Measurements from ENCODE around the gene ZNF500.

Gene ZNF500

DNA sequence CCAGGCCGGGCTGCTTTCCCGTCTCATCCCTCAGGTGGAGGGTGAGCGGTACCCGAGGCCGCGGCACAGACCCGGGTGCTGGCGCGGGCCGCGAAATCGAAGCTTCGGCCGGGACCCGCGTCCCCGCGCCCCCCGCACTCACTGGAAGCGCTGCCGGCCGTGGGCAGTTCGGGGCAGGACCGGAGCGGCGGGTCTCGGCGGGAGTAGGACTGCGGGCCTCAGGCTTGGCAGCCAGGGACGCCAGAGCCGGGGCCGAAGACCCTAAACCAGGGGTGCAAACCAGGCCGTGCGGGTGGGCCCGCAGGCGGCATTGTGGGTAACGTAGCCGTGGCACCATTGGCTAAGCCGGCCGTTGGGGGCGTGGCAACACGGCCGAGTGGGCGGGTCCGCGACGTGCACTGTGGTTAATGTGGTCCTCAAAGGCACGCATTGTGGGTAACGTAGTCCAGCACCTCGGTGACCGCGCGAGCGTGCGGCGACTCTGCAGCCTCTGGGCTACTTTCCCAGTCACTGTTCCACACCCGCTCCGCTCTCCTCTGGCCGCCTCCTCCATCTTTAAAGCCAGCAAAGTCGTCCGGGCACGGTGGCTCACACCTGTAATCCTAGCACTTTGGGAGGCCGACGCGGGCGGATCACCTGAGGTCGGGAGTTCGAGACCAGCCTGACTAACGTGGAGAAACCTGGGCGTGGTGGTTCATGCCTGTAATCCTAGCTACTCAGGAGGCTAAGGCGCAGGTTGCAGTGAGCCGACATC is at the start of gene ZNF500:
TSS of gene ZNF500 (minus strand) at position 288 of the 754 bp plus-strand sequence. CDS start 1,184 bp downstream, outside the sequence.
- peak; percentile 94 for DNase-seq (ENCODE audit: low read depth, low spot score)

DNA sequence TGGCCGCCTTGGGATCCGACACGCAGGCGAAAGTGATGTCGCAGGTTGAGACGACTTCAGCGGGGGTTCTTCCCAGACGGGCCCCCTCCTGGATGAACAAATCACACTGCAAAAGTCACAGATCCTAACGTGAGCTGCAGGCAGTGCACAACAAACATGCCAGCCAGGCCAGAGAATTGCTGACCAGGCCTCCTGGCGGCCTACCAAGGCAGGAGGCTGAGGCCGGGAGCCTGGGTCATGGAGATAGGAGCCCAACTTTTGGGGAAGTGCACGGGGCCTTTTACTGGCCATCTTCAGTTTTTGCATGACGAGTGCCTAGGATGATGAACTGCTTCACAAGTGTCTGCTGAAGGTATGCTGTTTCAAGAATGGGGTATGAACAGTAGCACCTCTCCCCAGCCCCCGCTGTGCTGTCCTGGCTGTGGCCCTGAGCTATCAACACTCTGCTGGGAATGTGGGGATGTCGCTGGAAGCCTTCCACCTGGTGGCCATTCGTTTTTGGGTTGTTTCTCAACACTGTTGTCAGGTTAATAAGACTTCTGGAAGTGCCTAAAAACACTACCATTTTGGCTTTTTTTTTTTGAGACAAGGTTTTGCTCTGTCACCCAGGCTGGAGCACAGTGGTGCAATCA is 47.7 kb upstream of the ZNF500 start:
- DNase-seq (ENCODE audit: low read depth, low spot score) = no peak

DNA sequence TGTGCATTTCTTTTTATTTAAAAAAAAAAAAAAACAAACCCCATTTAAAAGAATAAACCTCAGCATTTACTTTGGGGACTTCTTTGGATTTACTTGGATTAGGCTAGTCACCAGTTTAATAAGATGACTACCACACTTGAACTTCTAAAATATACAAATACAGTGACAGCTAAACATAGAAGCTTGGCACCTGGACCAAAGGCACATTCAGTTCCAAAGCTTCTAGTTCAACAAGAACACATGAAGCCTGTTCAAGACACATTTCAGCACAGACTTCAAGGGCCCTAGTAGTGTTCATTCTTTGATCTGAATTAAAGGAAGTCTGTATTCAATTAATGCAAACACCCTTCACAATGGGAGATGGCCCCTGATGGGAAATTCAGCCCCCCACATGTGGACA is 47.1 kb upstream of the ZNF500 start:
- no peak for DNase-seq (ENCODE audit: low read depth, low spot score)

DNA sequence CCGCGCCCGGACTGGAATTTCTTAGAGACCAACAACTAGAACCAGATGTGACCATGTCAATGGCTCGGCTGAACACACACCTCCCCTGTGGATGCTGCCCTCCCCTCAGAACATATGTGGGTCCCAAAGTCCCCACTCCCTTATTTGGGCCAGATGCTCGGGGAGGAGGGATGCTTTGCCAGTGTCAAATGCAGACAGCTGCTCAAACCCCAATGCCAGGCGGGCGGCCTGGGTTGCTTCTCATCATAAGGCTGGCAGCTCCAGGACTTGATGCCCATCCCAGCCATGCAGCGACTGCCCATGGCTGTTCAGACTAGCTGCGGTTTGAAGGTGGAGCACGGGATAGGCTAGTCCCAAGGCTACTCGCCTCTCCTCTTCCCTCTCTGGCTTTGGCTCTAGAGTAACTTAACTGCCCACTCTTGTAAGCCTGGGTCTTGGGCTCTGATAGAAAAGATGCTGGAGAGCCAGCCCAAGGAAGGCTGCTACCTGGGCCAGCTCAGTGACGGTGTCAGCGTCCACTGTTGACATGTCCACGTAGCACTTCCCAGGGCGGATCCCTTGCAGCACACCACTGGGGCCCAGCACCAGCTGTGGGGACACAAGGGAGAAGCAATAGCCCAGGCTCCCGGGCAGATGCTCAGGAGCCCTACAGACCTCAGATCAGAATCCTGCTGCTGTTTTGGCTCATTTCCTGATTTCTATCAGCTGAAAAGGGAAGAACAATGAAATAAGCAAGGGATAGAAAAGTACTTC is 46.5 kb upstream of the ZNF500 start:
- no peak for DNase-seq (ENCODE audit: low read depth, low spot score)

DNA sequence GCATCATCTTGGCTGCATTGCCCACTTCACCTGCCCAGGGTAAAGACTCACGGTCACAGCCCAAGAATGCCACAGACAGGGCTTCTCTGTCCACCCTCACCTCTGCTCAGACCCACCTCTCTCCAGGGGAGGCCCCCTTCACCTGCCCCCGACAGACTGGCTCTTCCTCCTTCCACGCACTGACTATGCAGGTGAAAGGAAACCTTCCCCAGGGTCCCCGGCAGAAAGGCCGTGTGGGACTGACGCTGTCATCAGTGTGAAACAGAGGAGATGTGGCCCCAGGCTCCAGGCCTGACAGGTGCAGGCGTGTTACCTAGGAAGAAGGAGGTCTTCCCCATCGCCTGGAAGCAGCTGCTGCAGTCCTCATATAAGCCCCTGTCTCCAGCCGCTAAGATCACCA is 44.8 kb upstream of the ZNF500 start:
- DNase-seq (ENCODE audit: low read depth, low spot score) = no peak

DNA sequence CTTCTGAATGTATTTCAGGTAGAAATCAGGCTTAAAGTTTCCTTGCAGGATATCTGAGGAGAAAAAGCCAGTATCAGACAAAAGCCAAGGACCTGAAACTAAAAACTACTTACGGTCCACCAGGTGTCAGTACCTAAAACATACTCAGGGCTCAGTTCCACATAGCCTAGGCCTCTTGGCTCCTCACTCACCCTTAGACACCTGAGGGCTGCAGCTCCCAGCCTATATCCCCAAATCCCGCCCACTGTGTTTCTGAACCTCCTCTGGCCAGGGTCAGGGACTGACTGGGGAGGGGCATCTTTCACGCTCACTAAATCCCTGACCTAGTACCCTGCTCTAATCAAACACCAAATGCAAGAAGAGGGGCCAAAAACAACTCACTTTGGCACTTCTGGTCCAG is 44.3 kb upstream of the ZNF500 start:
- DNase-seq (ENCODE audit: low read depth, low spot score) = no peak

DNA sequence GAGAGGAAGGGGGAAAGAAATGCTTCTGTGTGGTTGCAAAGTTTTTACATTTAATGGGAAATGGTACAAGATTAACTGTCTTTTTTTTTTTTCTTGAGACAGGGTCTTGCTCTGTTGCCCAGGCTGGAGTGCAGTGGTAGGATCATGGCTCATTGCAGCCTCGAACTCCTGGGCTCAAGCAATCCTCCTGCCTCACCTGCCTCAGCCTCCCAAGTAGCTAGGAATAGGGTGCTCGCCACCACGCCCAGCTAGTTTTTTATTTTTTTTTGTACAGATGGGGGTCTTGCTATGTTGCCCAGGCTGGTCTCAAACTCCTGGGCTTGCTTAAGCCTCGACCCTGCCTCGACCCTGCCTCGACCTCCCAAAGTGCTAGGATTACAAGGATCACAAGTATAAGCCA is 39.3 kb upstream of the ZNF500 start:
- DNase-seq (ENCODE audit: low read depth, low spot score) = no peak

DNA sequence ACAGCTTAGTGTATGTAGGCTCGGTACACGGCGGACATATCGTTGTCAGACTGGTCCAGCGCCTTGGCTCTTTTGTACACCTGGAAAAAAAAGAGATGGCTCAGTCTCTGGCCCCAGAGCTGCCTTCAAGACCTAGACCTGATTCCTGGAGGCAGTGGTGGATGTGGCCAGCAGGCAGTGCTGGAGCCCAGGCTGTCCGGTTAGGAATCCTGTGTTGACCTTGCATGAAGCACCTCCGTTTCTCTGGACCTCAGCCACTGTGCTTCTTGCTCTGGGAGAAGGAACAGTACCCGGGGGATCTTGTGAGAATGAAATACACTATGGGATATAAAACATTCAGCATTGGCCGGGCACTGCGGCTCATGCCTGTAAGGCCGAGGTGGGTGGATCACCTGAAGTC is 38.3 kb upstream of the ZNF500 start:
- DNase-seq (ENCODE audit: low read depth, low spot score) = no peak

DNA sequence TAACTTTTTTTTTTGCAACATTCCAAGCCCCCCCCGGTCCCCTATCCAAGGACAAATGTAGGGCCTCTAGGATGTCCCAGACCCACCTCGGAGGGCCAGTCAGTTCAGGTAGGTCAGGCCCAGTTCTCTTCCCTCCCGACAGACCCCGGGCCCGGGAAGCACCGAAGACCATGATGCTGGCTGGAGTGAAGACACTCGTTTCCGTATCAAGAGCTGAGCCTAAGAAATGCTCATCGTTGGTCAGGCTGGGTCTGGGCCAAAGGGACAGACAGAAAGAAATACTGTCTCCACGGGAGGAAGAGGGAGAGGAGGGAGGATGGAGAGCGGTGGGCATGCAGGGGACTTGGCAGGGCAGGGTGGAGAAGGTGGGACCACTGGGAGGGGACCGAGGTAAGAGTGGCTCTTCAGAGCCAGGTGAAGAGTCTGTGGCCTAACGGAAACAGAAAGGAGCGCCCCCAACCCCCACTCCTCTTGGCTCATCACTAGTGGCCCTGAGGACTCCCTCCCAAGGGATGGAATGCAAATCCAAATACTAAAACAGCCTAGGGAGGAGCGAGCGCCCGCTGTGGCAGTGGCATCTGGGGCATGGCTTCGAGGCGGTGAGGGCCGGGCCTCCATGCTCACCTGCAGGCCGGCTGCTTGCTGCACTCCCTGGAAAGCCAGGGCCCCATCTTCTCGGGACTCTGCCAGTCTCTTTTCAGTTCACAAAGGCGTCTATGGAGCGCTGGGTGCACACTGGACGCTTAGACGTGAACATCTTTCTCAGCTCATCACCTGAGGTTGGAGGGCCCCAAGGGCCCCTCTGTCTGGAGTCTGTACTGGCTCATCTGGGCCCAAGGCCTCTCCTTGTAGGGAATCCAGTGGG is 37.2 kb upstream of the ZNF500 start:
- no peak for DNase-seq (ENCODE audit: low read depth, low spot score)

DNA sequence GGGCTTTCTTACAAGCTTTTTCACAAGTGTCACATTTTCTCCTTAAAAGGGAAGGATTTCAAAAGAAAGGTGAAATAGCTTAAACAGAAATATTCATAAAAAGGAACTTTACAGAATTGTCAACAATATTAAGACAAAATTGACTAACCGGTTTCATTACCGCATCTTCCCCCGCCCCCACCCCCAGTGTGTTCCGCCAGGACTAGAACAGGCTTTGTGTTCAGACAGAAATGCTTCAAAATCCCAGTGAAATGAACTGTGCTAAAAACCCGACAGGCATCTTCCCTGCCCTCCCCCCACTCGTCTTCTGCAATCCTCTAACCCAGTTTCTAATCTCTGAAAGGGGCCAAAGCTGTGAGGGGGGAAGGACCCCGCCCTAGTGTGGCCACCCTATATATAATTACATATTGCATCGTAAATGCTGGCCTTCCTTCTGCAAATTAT is 36.5 kb upstream of the ZNF500 start:
- no peak for DNase-seq (ENCODE audit: low read depth, low spot score)

DNA sequence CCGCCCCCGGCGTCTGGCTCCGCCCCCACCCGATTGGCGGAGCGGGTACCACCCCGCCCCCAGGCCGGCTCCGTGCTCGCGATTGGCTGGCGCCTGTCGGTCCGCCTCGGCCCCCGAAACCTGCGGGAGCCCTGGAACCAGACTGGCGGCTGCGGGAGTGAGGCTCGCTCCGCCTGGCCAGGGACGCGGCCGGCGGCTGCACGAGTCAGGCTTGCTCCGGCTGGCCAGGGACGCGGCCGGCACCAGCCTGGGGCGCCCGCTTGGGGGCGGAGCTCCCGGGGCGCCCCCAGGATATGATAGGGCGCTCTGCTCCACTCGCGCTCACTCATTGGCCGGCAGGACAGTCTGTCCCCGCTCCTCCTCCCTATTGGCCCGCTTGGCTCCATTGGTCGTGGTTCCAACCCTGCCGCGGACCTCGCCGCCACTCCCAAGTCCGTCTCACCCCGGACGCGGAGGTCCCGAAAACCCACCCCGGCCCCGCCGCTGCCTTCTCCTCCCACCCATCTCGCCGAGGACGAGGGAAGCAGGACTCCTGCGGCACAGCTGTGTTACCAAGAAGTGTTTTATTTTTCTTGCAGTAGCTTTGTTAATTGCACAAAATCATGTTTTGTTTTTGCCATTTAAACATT is 35.8 kb upstream of the ZNF500 start:
- DNase-seq (ENCODE audit: low read depth, low spot score) = peak; percentile 70

DNA sequence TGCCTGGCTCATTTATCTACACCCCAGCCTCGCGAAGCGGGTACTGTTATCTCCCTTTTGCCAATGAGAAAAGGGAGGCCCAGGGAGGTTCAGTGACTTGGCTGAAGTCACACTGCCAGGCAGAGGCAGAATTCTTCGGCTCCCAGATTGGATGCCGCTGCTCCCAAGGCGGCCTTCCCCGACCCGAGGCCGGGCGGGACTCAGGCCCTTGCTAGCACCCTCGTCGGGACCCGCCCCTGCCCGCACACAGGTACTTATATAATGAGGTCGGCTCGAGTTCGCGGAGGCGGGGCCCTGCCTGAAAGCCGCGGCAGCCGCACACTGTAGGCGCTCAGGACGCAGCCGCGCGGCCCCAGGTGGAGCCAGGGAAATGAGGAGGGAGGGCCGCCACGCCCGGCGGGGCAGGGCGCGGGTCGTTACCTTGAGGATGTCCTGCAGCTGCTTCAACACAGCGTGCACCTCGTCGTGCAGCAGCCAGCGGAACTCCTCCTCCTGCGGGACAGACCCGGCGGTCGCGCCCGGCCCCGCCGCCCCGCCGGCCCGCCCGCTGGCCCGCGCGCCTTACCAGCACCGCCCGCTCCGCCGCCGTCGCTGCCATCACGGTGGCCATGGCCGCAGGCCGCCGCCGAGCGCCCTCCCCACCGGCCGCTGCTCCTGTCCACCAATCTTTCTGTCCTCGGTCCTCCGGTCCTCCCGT is 35.1 kb upstream of the ZNF500 start, which contains the start of gene ROGDI:
TSS of gene ROGDI (minus strand) at position 672 of the 697 bp plus-strand sequence. CDS start at position 610, 62 bp downstream.
- peak; percentile 49 for DNase-seq (ENCODE audit: low read depth, low spot score)

DNA sequence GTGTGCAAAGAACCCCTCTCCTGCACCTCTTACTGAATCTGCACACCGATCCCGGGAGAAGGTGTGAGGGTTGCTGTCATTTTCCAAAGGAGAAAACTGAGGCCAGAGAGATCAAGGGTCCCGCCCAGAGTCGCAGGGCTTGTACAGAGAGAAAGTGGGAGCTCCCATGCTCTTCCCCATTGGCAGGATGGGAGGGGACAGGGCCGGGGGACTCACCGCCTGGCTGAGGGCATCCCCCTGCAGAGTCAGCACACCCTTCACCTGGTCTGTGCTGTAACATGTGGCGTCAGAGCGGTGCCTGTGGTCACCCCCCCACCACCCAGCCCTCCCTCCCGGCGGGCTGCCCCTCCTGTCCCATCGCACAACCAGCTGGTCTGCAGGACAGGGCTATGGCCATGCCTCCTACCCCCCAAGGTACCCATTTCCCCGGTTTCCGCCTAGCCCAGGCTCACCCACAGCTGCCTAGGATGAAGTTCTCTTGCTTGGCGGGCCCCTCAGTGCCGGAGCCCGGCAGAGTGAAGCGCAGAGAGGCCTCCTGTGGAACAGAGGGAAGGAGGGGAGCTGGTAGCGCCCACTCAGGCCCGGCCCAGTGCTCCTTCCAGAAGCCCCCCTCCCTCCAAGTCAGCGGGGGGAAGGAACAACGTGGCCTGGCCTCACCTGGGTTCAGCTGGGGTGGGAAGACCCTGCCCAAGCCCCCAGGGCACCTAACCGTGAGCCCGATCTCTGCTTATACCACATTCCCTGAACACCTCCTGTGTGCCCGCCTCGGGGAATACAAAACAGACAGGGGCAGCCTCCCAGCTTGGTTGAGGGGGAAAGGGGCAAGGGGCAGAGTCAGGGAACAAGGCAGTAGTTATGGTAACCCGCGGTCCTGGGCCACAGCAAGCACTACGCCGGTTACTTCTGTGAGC is 34.3 kb upstream of the ZNF500 start:
- no peak for DNase-seq (ENCODE audit: low read depth, low spot score)

DNA sequence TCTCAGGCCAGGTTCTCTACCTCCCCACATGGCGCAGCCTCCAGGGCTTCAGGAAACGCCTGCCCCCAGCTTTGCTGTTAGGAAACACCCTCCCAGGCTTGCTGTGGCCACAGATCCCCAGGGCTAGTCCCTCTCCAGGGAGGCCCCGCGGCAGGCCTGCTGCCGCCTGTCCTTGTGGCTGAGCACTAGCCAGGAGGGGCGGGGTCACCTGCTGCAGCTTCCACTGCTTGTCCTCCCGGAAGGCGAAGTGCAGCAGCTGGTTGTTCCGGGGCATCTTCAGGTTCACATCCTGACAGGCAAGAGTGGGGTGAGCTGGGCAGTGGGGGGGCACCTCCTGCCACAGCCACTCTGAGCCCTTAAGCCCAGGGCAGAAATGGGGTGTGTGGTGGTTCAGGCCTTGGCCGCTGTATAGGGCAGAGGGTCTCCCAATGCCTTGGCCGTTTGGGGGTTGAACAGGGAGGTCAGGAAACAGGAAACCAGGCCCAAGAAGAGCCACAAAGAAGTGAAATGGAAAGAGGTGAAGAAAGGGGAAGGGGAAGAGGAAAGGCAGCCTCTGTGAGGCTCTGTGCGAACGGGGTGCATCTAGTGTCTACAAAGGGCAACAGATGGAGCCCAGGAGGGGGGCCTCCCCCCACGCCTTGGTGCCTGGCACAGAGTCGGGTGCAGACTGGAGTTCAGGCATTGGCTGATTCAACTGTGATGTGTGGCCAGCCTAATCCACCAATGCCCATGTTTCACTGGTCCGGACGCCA is 33.5 kb upstream of the ZNF500 start:
- DNase-seq (ENCODE audit: low read depth, low spot score) = no peak

DNA sequence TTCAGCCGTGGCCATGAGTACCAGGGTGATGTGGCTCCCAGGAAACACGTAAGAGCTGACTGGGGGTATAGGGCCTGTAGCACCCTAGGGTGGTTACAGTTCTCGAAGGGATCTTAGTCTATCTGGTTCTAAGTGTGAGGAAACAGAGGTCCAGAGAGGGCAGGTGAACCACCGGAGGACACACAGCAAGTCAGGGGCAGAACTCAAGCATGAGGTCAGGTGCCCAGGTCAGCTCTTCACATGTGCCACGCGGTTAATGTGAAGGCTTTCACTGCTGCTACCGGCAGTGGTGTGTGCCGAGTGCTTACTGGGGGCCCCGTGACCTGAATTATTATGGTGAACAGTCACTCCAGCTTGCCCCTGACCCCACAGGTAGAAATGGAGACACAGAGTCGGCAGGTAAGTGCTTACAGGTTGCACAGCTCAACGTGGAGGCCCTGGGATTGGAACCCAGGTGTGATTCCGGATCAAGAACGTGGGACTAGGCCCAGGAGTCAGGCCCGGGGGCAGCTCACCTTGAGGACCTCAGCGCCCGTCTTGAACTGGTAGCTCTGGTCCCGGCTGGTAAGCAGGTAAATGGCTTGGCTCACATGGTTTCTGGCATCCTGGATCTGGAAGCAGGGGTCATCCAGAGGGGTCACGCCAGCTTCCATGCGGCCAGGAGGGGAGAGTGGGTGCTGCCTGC is 32.4 kb upstream of the ZNF500 start:
- DNase-seq (ENCODE audit: low read depth, low spot score) = no peak

DNA sequence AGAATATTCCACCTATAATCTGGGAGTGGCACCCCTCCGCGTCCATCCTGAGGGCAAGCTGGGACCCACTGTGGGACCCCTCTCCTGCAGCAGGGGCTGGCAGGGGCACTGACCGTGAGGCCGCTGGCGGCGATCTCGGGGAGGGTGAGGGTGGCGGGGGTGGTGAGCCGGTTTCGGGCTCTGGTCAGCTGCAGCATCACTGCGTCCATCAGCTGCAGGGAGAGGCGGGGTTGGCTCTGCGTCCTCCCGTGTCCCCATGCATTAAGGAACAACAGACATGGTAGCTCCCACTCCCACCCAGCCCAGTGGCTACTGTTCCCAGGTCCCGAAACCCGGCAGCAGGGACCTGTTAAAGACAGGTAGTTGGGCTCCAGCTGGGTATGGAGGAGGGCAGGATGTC is 31.5 kb upstream of the ZNF500 start:
- DNase-seq (ENCODE audit: low read depth, low spot score) = no peak

DNA sequence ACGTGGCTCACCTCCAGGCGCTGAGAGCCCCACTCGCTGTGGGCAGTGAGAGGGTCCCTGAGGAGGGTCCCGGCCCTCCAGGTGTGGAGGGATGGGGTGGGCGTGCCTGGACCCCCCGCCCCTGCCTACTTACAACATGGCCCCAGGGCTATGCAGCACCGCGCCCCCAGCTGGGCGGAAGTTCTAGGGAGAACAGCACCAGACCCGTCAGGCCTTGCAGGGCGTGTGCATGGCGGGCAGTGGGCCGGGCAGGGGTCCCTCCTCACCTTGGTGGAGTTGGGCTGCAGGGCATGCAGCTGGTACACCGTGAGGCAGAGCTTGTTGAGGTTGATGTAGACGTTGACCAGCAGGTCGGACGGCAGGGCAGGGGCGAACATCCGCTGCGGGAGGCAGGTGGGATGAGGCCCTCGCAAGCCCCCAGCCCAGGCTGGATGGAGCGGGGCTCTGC is 30.9 kb upstream of the ZNF500 start:
- no peak for DNase-seq (ENCODE audit: low read depth, low spot score)
